Psoas muscle (tissue), 8 donors: ENCODE results near the gene SGMS1. TPM values are rescaled to one million over a fixed set of nuclear protein-coding genes. Genes with fewer than 3 reads are reported as not detected.

Source experiments
- ATAC-seq, 4 donors: fragments of 200-7000 bp; cut with Tn5 transposase; one replicate each; pipeline ENCODE4 v1.9.1; 2020; ENCODE audit warnings: moderate library complexity in 3 of 4, mild to moderate bottlenecking in 2 of 4
- DNase-seq, 2 donors: peaks; one replicate each; pipeline ENCODE4 v3.0.0-alpha.2; 2020
- H3K27ac ChIP-seq: fragments of 200-600 bp; one replicate; pipeline ENCODE4 v1.8.0; 2022
- H3K27me3 ChIP-seq, 3 donors: fragments of 200-600 bp in 1 of 3; one replicate each; pipeline versions ENCODE4 v1.6.1 to v1.8.0; 2013 to 2022; ENCODE audit warnings: low read length in 2 of 3, mild to moderate bottlenecking in 2 of 3, moderate library complexity in 1 of 3; ENCODE audit not compliant: insufficient read depth in 3 of 3
- H3K36me3 ChIP-seq, 2 donors: fragments of 200-600 bp in 1 of 2; one replicate each; pipeline versions ENCODE4 v1.6.1 to v1.8.0; 2013 to 2022; ENCODE audit warnings: low read depth in 1 of 2, mild to moderate bottlenecking in 1 of 2, moderate library complexity in 1 of 2; ENCODE audit not compliant: insufficient read depth in 1 of 2
- H3K4me1 ChIP-seq: fragments of 200-600 bp; one replicate; pipeline ENCODE4 v1.8.0; 2022
- H3K4me3 ChIP-seq: fragments of 200-600 bp; one replicate; pipeline ENCODE4 v1.8.0; 2022; ENCODE audit warnings: mild to moderate bottlenecking
- H3K9me3 ChIP-seq: fragments of 200-600 bp; one replicate; pipeline ENCODE4 v1.8.0; 2022
- CTCF ChIP-seq: fragments of 200-600 bp; IDR thresholded peaks from one replicate; pipeline ENCODE4 v1.8.0; 2022; ENCODE audit warnings: antibody characterized with exemption
- whole genome bisulfite sequencing, 3 donors: extraction: QIAGEN DNeasy Blood & Tissue Kit; methylation state at CpG; one replicate each; pipeline versions ENCODE4 v1.1.6 to v1.1.7; 2013; 5-methylcytosine and 5-hydroxymethylcytosine counted together
- intact Hi-C, 2 donors: fragments of 100-400 bp; cut with DNase I; formaldehyde crosslinking; loops; one replicate each; pipeline versions ENCODE4 v1.11.0 to v1.14.2; 2022
- polyA plus RNA-seq, 3 donors: library from polyadenylated mRNA; stranded (reverse); fragments of 200-250 nt; gene quantifications; one replicate each; pipeline ENCODE4 v1.2.3, GENCODE V29; 2013
- total RNA-seq, 4 donors: library from RNA; stranded (reverse); fragmentation: NEBNext Ultra II Directional in 2 of 4; extraction: Animal tissue kit (Norgen Biotek cat#: 25700) in 2 of 4; gene quantifications; one replicate each; pipeline versions ENCODE4 v1.2.1 to v1.2.4, GENCODE V29; 2021 to 2023
- donor health status: healthy with polysubstance abuse.
- donor health status: DM: no; HTN: no; CAD: no; lungs with moderate emphysema.
- donor health status: Bipolar disorder and iron deficiency.
- donor health status: healthy.
- donor health status: DM: yes; HTN: yes; CAD: no.
- donor health status: DM: no; HTN: no; CAD: no.
- donor health status: DM: no; HTN: no; CAD: no.
- donor health status: DM: yes; HTN: yes; CAD: no.

SGMS1 gene
- total and polyA plus RNA-seq, 7 donors: 6.2 to 16.7 (median 11.3) TPM

DNA sequence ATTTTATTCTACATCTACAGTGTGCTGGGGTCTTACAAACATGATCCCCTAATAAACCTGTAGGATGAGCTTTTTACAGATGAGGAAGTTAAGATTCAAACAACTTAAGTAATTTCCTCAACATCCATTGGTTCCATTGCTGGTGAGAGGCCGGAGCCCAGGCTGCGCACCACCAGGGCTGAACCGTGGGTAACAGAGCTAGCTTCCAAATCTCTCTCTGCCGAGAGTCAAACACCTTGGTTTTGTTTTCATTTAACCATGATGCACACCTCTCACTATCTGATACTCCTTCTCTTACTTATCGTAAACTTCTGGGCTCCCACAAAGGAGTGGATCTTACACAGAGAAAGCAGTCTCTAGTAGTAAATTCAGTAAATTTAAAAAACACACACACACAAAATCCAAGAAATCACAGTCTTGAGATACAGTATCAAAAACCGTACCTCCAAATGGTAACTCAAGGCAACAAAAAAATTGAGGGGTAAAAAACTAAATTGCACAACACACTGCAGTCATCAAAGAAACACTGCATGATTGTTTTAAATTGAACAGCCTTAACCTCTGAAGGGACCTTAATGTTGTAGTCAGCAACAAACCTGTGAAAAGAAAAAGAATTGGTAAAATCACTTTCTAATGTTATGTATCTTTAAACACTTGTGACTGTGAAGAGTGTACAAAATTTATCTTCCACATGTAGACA, 20.5 kb downstream of the SGMS1 start:
- intact Hi-C loops: no loop called here
- 87 to 94% (median 90%) methylated on average over 6 of the region's 6 CpGs for WGBS, 3 donors
- Histone ChIP-seq H3K9me3 (no peaks in the 10 kb centered on the region), H3K4me3 (no peak overlapping the region), H3K36me3 (no peaks in the 10 kb centered on the region), H3K4me1 (peaks cover 54% of the 10 kb centered on the region), H3K27me3 (no peaks in the 10 kb centered on the region), H3K27ac (no peak overlapping the region)
- TF ChIP-seq CTCF: no peak
- DNase-seq: no peak
- no peak for ATAC-seq

- Histone ChIP-seq H3K4me1 (peaks cover 40% of the 10 kb centered on the region), H3K27me3 (no peaks in the 10 kb centered on the region), H3K9me3 (no peaks in the 10 kb centered on the region), H3K4me3 (no peak overlapping the region), H3K27ac (no peak overlapping the region), H3K36me3 (no peaks in the 10 kb centered on the region)
- ATAC-seq (no peak), DNase-seq (no peak)
- intact Hi-C loops: no loop called here
- 93 to 100% (median 100%) methylated on average over 1 of the region's 1 CpG for WGBS, 3 donors
- TF ChIP-seq CTCF: no peak
Observed at GRCh38 chr10:50601974-50602373, 21.8 kb downstream of the SGMS1 start.

DNA sequence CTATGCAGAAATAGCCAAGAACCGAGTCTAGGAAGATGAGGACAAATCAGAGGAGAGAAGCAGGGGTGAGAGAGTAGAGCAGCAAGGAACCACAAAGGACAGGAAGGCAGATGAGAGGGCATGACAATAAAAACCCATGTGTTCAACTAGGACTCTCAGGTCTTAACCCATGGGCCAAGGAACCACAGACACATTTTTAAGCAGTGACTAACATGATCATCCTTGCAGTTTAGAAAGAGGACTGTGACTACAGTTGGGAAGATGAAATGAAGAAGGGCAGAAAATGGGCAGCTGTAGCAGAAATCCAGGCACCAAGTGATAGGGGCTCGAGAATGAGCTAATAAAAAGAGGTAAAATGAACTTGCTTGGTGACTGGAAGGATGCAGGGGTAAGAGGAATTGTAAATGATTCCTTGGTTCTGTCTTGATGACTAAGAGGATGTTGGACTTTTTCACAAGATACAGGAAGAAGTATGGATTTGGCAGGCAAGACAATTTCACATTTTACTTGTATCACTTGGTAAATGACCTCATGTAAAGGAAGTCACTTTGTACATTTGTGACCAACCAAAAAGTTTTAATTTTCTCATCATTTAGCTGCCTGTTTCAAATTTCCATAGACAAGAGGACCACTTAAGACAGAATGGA, 22.8 kb downstream of the SGMS1 start:
- Histone ChIP-seq H3K27ac (no peak overlapping the region), H3K9me3 (no peaks in the 10 kb centered on the region), H3K36me3 (no peaks in the 10 kb centered on the region), H3K4me1 (peaks cover 37% of the 10 kb centered on the region), H3K4me3 (no peak overlapping the region), H3K27me3 (no peaks in the 10 kb centered on the region)
- DNase-seq: no peak
- ATAC-seq: peak in 1 of 4 donors; percentile 19
- 86 to 96% (median 86%) methylated on average over 2 of the region's 2 CpGs for WGBS, 3 donors
- no peak for TF ChIP-seq CTCF
- intact Hi-C loops: no loop called here

- no peak for TF ChIP-seq CTCF
- H3K27ac ChIP-seq: no peak overlapping the region
- WGBS, 3 donors: 89 to 97% (median 94%) methylated on average over 1 of the region's 1 CpG
- intact Hi-C loops: no loop called here
- no peaks in the 10 kb centered on the region for H3K36me3 ChIP-seq
- DNase-seq (no peak), ATAC-seq (no peak)
- H3K27me3 ChIP-seq: no peaks in the 10 kb centered on the region
- no peak overlapping the region for H3K4me3 ChIP-seq
- H3K9me3 ChIP-seq: no peaks in the 10 kb centered on the region
- H3K4me1 ChIP-seq: peaks cover 33% of the 10 kb centered on the region
Observed at GRCh38 chr10:50600286-50600685, 23.5 kb downstream of the SGMS1 start.
